PC-9 (cell line): ENCODE measurements around the gene PDE7B. TPM values are rescaled to one million over a fixed set of nuclear protein-coding genes. Genes with fewer than 3 reads are reported as not detected.

Source experiments
- Bru-seq: library from RNA; stranded (reverse); fragments of 400-500 nt; gene quantifications from one replicate; lab custom pipeline; 2021; lab: Mats Ljungman, UMichigan
- BruChase-seq, 2 experiments: library from RNA; stranded (reverse); fragments of 400-500 nt; gene quantifications; one replicate each; lab custom pipeline; 2021; lab: Mats Ljungman, UMichigan
- BruUV-seq: library from RNA; stranded (reverse); fragments of 400-500 nt; replicated peaks from 2 replicates; lab custom pipeline; 2021; lab: Mats Ljungman, UMichigan
- CTCF ChIA-PET: fragments of 300-600 bp; sonication (Branson Sonifier 250); formaldehyde crosslinking; loops from one replicate; lab custom pipeline; 2022; ENCODE audit warnings: antibody characterized with exemption; lab: Charles Lee
- POLR2A ChIA-PET: fragments of 300-600 bp; sonication (Branson Sonifier 250); formaldehyde crosslinking; loops from one replicate; lab custom pipeline; 2022; ENCODE audit warnings: antibody characterized with exemption; ENCODE audit not compliant: unreplicated experiment; lab: Charles Lee
- DNase-seq, 2 experiments: peaks; one replicate each; pipeline versions ENCODE4 v3.0.0 to v3.0.0-alpha.2; 2015 to 2022; ENCODE audit warnings: mixed read lengths in 1 of 2
- H2AFZ ChIP-seq: fragments of 200-600 bp; sonication (generic); 2 replicates; pipeline ENCODE4 v1.8.1; 2017; ENCODE audit warnings: antibody characterized with exemption
- H3F3A ChIP-seq: fragments of 200-600 bp; sonication (generic); 2 replicates; pipeline ENCODE4 v1.8.1; 2017; ENCODE audit warnings: antibody characterized with exemption, mild to moderate bottlenecking, low read depth; ENCODE audit not compliant: insufficient read depth
- H3K27ac ChIP-seq: fragments of 200-600 bp; sonication (generic); 2 replicates; pipeline ENCODE4 v1.6.1; 2016; ENCODE audit warnings: mixed run types
- H3K27me3 ChIP-seq: fragments of 200-600 bp; sonication (generic); 2 replicates; pipeline ENCODE4 v1.6.1; 2016; ENCODE audit warnings: low read depth, mixed run types; ENCODE audit not compliant: insufficient read depth
- H3K36me3 ChIP-seq: fragments of 200-600 bp; sonication (generic); 2 replicates; pipeline ENCODE4 v1.6.1; 2016; ENCODE audit warnings: low read depth, mixed run types
- H3K4me1 ChIP-seq: fragments of 200-600 bp; sonication (generic); replicated peaks from 2 replicates; pipeline ENCODE4 v1.6.1; 2016; ENCODE audit warnings: mixed run types; ENCODE audit not compliant: insufficient read depth
- H3K4me2 ChIP-seq: fragments of 200-600 bp; sonication (generic); 2 replicates; pipeline ENCODE4 v1.6.1; 2017; ENCODE audit warnings: mixed run types
- H3K4me3 ChIP-seq: fragments of 200-600 bp; sonication (generic); 2 replicates; pipeline ENCODE4 v1.6.1; 2016; ENCODE audit warnings: mixed run types
- H3K79me2 ChIP-seq: fragments of 200-600 bp; sonication (generic); 2 replicates; pipeline ENCODE4 v1.6.1; 2017; ENCODE audit warnings: low read depth, mixed run types
- H3K9me2 ChIP-seq: fragments of 200-600 bp; sonication (generic); 2 replicates; pipeline ENCODE4 v1.8.1; 2017; ENCODE audit warnings: mild to moderate bottlenecking; ENCODE audit not compliant: insufficient read depth
- H3K9me3 ChIP-seq: fragments of 200-600 bp; sonication (generic); 2 replicates; pipeline ENCODE4 v1.8.1; 2016; ENCODE audit warnings: low read depth; ENCODE audit not compliant: insufficient read depth
- H4K20me1 ChIP-seq: fragments of 200-600 bp; sonication (generic); 2 replicates; pipeline ENCODE4 v1.8.1; 2017; ENCODE audit not compliant: insufficient read depth
- EZH2 ChIP-seq: fragments of 200-600 bp; sonication (generic); IDR thresholded peaks from 2 replicates; pipeline ENCODE4 v1.8.0; 2017; ENCODE audit warnings: antibody characterized with exemption, low read depth
- intact Hi-C: fragments of 100-400 bp; cut with micrococcal nuclease; formaldehyde crosslinking; loops from one replicate; pipeline ENCODE4 v1.10.0; 2022; ENCODE audit not compliant: unreplicated experiment
- long read RNA-seq: library from polyadenylated mRNA; stranded (forward); transcript quantifications from one replicate; pipeline ENCODE4 v2.0.0, GENCODE V29; 2022
- total RNA-seq: library from RNA; stranded (reverse); gene quantifications from 2 replicates; pipeline ENCODE4 v1.2.3, GENCODE V29; 2021
- TF ChIP-seq, protein P1 (sequence below): fragments of 200-600 bp; sonication (generic); conservative IDR thresholded peaks from 2 replicates; pipeline ENCODE4 v1.6.1; 2017; ENCODE audit warnings: mixed run types, antibody characterized with exemption, mild to moderate bottlenecking, moderate library complexity

The PDE7B gene
- total RNA-seq (0.31 TPM in 1 of 2 replicates, not detected in the other), Bru-seq, nascent RNA (percentile 30 among the genes with signal in this experiment), BruChase-seq, experiment 1, labeled RNA remaining after a 2-hour chase (percentile 34 among the genes with signal in this experiment), BruChase-seq, experiment 2, labeled RNA remaining after a 6-hour chase (percentile 22 among the genes with signal in this experiment)
- long read RNA-seq, partial matches to known transcripts, result 0 of 1 reads
- long read RNA-seq, other reads (novel, unspliced or antisense), result 1 of 1 reads

- H3K4me1 ChIP-seq, result peaks cover 13% of the 10 kb centered on the region; the same call in 1 of the 2 replicates
- H3K36me3 ChIP-seq, result no peaks in the 10 kb centered on the region
- POLR2A ChIA-PET, result interaction anchor here (1.2 kb wide), 1 partner anchor 353 kb away, joined by 5 read pairs; no protein-coding TSS in a partner anchor
- H3K79me2 ChIP-seq, result no peaks in the 10 kb centered on the region
- no peaks in the 10 kb centered on the region for H3K9me3 ChIP-seq
- H3K4me3 ChIP-seq, result peak within 1 kb of the TSS; percentile 6; the same call in 1 of the 2 replicates
- peak within 1 kb of the TSS; percentile 50 for H2AFZ ChIP-seq
- no peaks in the 10 kb centered on the region for H3F3A ChIP-seq
- peak within 1 kb of the TSS; percentile 52 for H3K4me2 ChIP-seq
- intact Hi-C loops, result loop anchor here (5.0 kb wide), 1 partner anchor 314 kb away; no protein-coding TSS in a partner anchor
- H4K20me1 ChIP-seq, result no peaks in the 10 kb centered on the region
- H3K27ac ChIP-seq, result no peak within 1 kb of the TSS
- no TSS peak for BruUV-seq
- CTCF ChIA-PET, result no interaction called here
- peak; percentile 70 to 74 for DNase-seq
- no peaks in the 10 kb centered on the region for H3K9me2 ChIP-seq
- no peaks in the 10 kb centered on the region for H3K27me3 ChIP-seq
- TF ChIP-seq EZH2, result no peak
- TF ChIP-seq, protein P1, sequence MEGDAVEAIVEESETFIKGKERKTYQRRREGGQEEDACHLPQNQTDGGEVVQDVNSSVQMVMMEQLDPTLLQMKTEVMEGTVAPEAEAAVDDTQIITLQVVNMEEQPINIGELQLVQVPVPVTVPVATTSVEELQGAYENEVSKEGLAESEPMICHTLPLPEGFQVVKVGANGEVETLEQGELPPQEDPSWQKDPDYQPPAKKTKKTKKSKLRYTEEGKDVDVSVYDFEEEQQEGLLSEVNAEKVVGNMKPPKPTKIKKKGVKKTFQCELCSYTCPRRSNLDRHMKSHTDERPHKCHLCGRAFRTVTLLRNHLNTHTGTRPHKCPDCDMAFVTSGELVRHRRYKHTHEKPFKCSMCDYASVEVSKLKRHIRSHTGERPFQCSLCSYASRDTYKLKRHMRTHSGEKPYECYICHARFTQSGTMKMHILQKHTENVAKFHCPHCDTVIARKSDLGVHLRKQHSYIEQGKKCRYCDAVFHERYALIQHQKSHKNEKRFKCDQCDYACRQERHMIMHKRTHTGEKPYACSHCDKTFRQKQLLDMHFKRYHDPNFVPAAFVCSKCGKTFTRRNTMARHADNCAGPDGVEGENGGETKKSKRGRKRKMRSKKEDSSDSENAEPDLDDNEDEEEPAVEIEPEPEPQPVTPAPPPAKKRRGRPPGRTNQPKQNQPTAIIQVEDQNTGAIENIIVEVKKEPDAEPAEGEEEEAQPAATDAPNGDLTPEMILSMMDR, result no peak
Measured at GRCh38 chr6:135851442-135852271, at the start of gene PDE7B. PDE7B (plus strand) TSS chr6:135851701.

GRCh38 chr6:135801755-135802465 is 49.6 kb upstream of the PDE7B start:
- no peak for DNase-seq
- H3K27me3 ChIP-seq, result no peaks in the 10 kb centered on the region
- no peak overlapping the region for H3K4me3 ChIP-seq
- no peaks in the 10 kb centered on the region for H3K36me3 ChIP-seq
- no peaks in the 10 kb centered on the region for H3F3A ChIP-seq
- BruUV-seq, result no TSS peak
- H3K9me2 ChIP-seq, result no peaks in the 10 kb centered on the region
- no peaks in the 10 kb centered on the region for H4K20me1 ChIP-seq
- H3K4me1 ChIP-seq, result peaks cover 12% of the 10 kb centered on the region
- H3K79me2 ChIP-seq, result no peaks in the 10 kb centered on the region
- no peak for TF ChIP-seq EZH2
- H3K9me3 ChIP-seq, result no peaks in the 10 kb centered on the region
- ChIA-PET POLR2A (no interaction called here), CTCF (no interaction called here)
- no peak overlapping the region for H3K27ac ChIP-seq
- intact Hi-C loops, result no loop called here
- no peak overlapping the region for H2AFZ ChIP-seq
- no peak overlapping the region for H3K4me2 ChIP-seq

- H3K27me3 ChIP-seq, result no peaks in the 10 kb centered on the region
- no peaks in the 10 kb centered on the region for H3F3A ChIP-seq
- ChIA-PET POLR2A (no interaction called here), CTCF (no interaction called here)
- TF ChIP-seq EZH2, result no peak
- TF ChIP-seq, protein P1, result no peak
- no peaks in the 10 kb centered on the region for H4K20me1 ChIP-seq
- DNase-seq, result no peak
- H3K27ac ChIP-seq, result no peak overlapping the region
- no peak overlapping the region for H3K4me3 ChIP-seq
- H3K79me2 ChIP-seq, result no peaks in the 10 kb centered on the region
- no peak overlapping the region for H2AFZ ChIP-seq
- intact Hi-C loops, result no loop called here
- H3K4me2 ChIP-seq, result no peak overlapping the region
- no peaks in the 10 kb centered on the region for H3K36me3 ChIP-seq
- no peaks in the 10 kb centered on the region for H3K9me2 ChIP-seq
- BruUV-seq, result no TSS peak
- H3K9me3 ChIP-seq, result peaks cover 4% of the 10 kb centered on the region; the same call in 1 of the 2 replicates
- H3K4me1 ChIP-seq, result no peaks in the 10 kb centered on the region
Measured at GRCh38 chr6:135810486-135810885, 41.0 kb upstream of the PDE7B start.
